Gastroesophageal sphincter (tissue), 3 donors: ENCODE measurements around the gene IGHMBP2.
A peak's percentile ranks its signal among the peaks of the same experiment; 100 is the strongest.

Experiments
- CTCF ChIP-seq, 4 experiments: fragments of 200-600 bp in 2 of 4; fragments of 450-650 bp in 2 of 4; sonication (generic) in 1 of 4; IDR thresholded peaks; one replicate each; pipeline ENCODE4 v1.5.1; 2017 to 2019; ENCODE audit warnings: antibody characterized with exemption in 4 of 4, mild to moderate bottlenecking in 2 of 4, moderate library complexity in 2 of 4
- POLR2A ChIP-seq, 2 donors: fragments of 450-650 bp; IDR thresholded peaks; one replicate each; pipeline ENCODE4 v1.6.1; 2017; ENCODE audit warnings: antibody characterized with exemption in 2 of 2, mild to moderate bottlenecking in 2 of 2, moderate library complexity in 1 of 2

GRCh38 chr11:68950270-68950669 is 46.6 kb downstream of the IGHMBP2 start:
- TF ChIP-seq CTCF (IDR thresholded peaks at IDR 0.05) (peak in 3 of 4 experiments; percentile 51 to 60 (median 53)), POLR2A (IDR thresholded peaks at IDR 0.05) (no peak)
